ENCODE measurements around the gene FCRLB. TPM values are rescaled to one million over a fixed set of nuclear protein-coding genes. Genes with fewer than 3 reads are reported as not detected.
"Not testable (repeated sequence)": the region's sequence is repeated elsewhere in the genome, so short reads cannot be mapped to it uniquely, and the experiment has no call there.

The FCRLB gene
- total RNA-seq, 1 donor from 2014 or later: 0.26 TPM

DNA sequence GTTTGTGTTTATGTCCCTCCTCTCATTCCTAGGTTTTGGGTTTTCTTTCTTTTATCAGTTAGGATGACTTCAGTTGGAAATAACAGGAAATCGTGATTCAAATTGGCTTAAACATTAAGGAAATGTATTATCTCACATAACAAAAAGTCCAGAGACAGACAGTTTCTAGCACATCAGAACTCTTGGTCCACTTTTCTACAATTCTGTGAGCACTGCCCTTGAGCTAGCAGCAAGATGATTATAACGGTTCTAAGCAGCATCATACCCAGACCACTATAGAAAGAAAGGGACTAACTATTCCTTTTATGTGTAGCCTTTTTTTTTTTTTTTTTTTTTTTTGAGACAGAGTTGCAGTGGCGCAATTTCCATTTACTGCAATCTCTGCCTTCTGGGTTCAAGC lies 39.5 kb upstream of the FCRLB start:
- H3K27me3 ChIP-seq (ENCODE audit: control insufficient read depth, insufficient read depth, low read length): no peaks in the 10 kb centered on the region
- no peak for FAIRE-seq
- H3K4me3 ChIP-seq (ENCODE audit: low read depth, low read length): no peak overlapping the region
- TF ChIP-seq, protein P1, sequence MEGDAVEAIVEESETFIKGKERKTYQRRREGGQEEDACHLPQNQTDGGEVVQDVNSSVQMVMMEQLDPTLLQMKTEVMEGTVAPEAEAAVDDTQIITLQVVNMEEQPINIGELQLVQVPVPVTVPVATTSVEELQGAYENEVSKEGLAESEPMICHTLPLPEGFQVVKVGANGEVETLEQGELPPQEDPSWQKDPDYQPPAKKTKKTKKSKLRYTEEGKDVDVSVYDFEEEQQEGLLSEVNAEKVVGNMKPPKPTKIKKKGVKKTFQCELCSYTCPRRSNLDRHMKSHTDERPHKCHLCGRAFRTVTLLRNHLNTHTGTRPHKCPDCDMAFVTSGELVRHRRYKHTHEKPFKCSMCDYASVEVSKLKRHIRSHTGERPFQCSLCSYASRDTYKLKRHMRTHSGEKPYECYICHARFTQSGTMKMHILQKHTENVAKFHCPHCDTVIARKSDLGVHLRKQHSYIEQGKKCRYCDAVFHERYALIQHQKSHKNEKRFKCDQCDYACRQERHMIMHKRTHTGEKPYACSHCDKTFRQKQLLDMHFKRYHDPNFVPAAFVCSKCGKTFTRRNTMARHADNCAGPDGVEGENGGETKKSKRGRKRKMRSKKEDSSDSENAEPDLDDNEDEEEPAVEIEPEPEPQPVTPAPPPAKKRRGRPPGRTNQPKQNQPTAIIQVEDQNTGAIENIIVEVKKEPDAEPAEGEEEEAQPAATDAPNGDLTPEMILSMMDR (IDR thresholded peaks at IDR 0.05; ENCODE audit: insufficient read depth, low read length, severe bottlenecking): no peak
- H3K36me3 ChIP-seq (ENCODE audit: control insufficient read depth, insufficient read depth, low read length): no peaks in the 10 kb centered on the region
- no peak for DNase-seq (ENCODE audit: low read depth)

DNA sequence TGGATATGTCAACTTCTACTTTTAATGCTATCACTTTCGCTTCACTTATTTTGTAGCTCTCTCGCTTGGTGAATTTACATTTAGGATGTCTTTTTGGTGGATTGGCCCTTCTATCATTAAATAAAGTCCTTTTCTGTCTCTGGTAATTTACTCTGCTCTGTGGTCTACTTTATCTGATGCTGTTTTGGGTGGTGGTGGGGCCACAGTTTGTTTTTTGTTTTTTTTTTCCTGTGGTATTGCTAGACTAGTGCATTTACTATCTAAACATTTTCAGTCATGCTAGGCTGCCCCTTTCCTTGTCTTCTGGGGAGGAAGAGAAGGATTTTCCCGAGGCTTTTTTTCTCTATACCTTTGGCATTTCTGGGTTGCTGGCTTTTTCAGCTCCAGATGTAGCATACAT lies 32.4 kb upstream of the FCRLB start:
- no peak for FAIRE-seq
- Histone ChIP-seq H3K36me3 (ENCODE audit: control insufficient read depth, insufficient read depth, low read length) (no peaks in the 10 kb centered on the region), H3K27me3 (ENCODE audit: control insufficient read depth, insufficient read depth, low read length) (no peaks in the 10 kb centered on the region), H3K4me3 (ENCODE audit: low read depth, low read length) (no peak overlapping the region)
- DNase-seq (ENCODE audit: low read depth): no peak
- TF ChIP-seq, protein P1 (IDR thresholded peaks at IDR 0.05; ENCODE audit: insufficient read depth, low read length, severe bottlenecking): no peak

DNA sequence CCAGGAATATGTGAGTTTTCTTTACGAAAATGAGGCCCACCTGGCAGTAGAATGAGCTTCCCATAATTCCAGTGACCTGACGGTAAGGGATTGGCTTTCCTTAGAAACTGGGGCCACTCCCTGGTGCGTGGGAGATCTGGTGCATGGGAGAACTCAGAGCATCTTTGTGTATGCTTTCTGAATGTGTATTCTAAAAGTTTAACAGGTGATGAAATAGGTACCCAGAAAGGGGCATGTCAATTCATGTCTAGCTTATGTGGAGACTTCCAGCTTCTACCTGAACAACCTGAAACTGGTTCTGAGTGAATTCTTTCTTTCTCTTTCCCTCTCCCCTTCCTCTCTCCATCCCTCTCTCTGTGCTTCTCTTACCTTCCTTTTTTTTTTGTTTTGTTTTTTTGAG lies 29.5 kb upstream of the FCRLB start:
- FAIRE-seq (peak; percentile 64), DNase-seq (ENCODE audit: low read depth) (peak; percentile 74)
- TF ChIP-seq, protein P1 (IDR thresholded peaks at IDR 0.05; ENCODE audit: insufficient read depth, low read length, severe bottlenecking): no peak
- no peaks in the 10 kb centered on the region for H3K36me3 ChIP-seq (ENCODE audit: control insufficient read depth, insufficient read depth, low read length)
- no peak overlapping the region for H3K4me3 ChIP-seq (ENCODE audit: low read depth, low read length)
- no peaks in the 10 kb centered on the region for H3K27me3 ChIP-seq (ENCODE audit: control insufficient read depth, insufficient read depth, low read length)

DNA sequence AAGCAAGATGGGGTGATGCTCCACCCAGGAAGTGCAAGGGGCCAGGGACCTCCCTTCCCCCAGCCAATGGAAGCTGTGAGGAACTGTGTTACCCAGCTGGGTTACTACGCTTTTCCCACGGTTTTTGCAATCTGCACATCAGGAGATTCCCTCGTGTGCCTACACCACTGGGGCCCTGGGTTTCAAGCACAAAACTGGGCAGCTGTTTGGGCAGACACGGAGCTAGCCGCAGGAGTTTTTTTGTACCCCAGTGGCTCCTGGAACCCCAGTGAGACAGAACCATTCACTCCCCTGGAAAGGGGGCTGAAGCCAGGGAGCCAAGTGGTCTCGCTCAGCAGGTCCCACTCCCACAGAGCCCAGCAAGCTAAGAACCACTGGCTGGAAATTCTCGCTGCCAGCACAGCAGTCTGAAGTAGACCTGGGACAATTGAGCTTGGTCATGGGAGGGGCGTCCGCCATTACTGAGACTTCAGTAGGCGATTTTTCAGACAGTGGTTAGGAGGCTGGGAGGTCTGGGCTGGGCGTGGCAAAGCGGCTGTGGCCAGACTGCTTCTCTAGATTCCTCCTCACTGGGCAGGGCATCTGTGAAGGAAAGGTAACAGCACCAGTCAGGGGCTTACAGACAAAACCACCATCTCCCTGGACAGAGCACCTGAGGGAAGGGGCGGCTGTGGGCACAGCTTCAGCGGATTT lies 28.2 kb upstream of the FCRLB start:
- not testable (repeated sequence) for FAIRE-seq; DNase-seq (ENCODE audit: low read depth); H3K27me3 ChIP-seq (ENCODE audit: control insufficient read depth, insufficient read depth, low read length); H3K36me3 ChIP-seq (ENCODE audit: control insufficient read depth, insufficient read depth, low read length); H3K4me3 ChIP-seq (ENCODE audit: low read depth, low read length)

DNA sequence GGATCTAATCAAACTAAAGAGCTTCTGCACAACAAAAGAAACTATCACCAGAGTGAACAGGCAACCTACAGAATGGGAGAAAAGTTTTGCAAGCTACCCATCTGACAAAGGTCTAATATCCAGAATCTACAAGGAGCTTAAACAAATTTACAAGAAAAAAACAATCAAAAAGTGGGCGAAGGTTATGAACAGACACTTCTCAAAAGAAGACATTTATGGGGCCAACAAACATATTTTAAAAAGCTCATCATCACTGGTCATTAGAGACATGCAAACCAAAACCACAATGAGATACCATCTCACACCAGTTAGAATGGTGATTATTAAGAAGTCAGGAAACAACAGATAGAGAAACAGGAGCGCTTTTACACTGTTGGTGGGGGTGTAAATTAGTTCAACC lies 23.0 kb upstream of the FCRLB start:
- not testable (repeated sequence) for H3K27me3 ChIP-seq (ENCODE audit: control insufficient read depth, insufficient read depth, low read length); H3K36me3 ChIP-seq (ENCODE audit: control insufficient read depth, insufficient read depth, low read length); H3K4me3 ChIP-seq (ENCODE audit: low read depth, low read length); DNase-seq (ENCODE audit: low read depth); FAIRE-seq

DNA sequence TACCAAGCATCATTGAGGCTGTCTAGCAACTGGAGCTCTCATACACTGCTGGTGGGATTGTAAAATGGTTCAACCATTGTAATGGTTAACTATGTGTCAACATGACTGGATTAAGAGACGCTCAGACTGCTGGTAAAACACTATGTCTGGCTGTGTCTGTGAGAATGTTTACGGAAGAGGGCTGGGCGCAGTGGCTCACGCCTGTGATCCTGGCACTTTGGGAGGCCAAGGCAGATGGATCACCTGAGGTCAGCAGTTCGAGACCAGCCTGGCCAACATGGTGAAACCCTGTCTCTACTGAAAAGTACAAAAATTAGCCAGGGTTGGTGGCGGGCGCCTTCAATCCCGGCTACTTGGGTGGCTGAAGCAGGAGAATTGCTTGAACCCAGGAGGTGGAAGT lies 19.1 kb upstream of the FCRLB start:
- H3K4me3 ChIP-seq (ENCODE audit: low read depth, low read length): no peak overlapping the region
- H3K36me3 ChIP-seq (ENCODE audit: control insufficient read depth, insufficient read depth, low read length): no peaks in the 10 kb centered on the region
- DNase-seq (ENCODE audit: low read depth) (peak; percentile 10), FAIRE-seq (no peak)
- TF ChIP-seq, protein P1 (IDR thresholded peaks at IDR 0.05; ENCODE audit: insufficient read depth, low read length, severe bottlenecking): no peak
- no peaks in the 10 kb centered on the region for H3K27me3 ChIP-seq (ENCODE audit: control insufficient read depth, insufficient read depth, low read length)

DNA sequence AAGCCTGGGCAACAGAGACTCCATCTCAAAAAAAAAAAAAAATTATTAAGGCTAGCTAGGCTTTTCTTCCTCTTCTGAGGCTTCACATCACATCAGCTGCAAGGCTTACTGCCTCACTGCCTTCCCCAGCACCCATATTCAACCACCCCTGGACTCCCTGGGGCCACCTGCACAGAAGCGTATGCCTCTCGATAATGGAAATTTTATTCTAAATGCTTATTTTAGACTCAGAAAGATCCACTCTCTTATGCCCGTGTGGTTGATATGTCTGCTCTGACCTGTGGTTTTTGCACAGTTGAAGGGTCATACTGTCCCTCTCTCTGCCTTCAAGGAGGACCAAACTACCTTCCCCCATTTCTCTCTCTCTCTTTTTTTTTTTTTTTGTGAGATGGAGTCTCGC lies 15.8 kb upstream of the FCRLB start:
- no peak for FAIRE-seq
- TF ChIP-seq, protein P1 (IDR thresholded peaks at IDR 0.05; ENCODE audit: insufficient read depth, low read length, severe bottlenecking): no peak
- no peaks in the 10 kb centered on the region for H3K27me3 ChIP-seq (ENCODE audit: control insufficient read depth, insufficient read depth, low read length)
- H3K36me3 ChIP-seq (ENCODE audit: control insufficient read depth, insufficient read depth, low read length): no peaks in the 10 kb centered on the region
- H3K4me3 ChIP-seq (ENCODE audit: low read depth, low read length): no peak overlapping the region
- no peak for DNase-seq (ENCODE audit: low read depth)
